Stimulated activated CD4-positive, alpha-beta T cell treated with anti-CD3 and anti-CD28 coated beads, Interleukin-12 subunit alpha, Interleukin-12 subunit beta, amount 100 ng/mL, for 24 hours (primary cell): ENCODE data around the gene PLRG1.

Experiments used
- DNase-seq, 2 experiments: peaks; one replicate each; pipeline ENCODE4 v3.0.0-alpha.2; 2020; ENCODE audit warnings: low read depth in 2 of 2

PLRG1 gene

DNA sequence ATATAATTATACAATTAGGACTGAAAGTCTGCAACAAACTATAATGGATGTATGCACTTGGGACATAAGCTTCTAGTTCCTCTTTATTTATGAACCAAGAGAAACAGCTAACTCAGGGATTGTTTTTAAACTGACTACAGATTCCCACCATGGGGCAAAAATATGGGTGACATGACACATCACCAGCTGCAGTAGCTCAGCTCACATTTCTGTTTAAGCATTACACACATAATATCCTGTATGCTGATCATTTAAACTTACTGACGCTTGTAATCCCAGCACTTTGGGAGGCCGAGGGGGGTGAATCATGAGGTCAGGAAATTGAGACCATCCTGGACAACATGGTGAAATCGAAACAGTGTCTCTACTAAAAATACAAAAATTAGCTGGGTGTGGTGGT is 24.1 kb upstream of the PLRG1 start:
- no peak for DNase-seq

DNA sequence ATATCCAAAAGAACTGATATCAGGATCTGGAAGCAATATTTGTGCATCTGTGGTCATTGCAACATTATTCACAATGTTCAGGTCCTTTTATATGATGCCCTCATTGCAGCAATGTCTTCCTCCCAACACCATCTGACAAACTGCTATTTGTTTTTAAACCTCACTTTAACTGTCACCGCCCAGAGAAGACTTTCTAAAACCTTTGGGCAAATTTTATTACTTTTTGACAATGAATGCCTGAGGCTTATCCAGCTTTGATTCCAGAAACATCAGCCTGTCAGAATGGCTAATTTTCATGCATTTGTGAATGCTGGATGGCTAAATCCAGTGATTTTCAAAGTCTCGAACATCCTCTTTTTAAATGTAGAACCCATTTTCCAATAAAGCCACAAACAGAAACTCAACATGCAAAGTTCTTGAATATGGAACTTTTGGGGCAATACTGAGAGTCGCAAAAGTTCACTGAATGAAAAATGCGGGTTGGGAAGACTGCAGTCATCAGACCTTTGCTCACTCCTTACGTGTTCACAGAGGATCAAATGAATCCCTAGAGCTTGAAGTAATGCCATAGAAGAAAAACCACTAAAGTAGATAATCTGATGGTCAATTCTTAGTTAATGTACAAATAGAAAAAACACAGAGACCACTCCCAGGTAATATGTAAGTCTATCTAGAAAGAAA is 23.1 kb upstream of the PLRG1 start:
- DNase-seq, result no peak

DNA sequence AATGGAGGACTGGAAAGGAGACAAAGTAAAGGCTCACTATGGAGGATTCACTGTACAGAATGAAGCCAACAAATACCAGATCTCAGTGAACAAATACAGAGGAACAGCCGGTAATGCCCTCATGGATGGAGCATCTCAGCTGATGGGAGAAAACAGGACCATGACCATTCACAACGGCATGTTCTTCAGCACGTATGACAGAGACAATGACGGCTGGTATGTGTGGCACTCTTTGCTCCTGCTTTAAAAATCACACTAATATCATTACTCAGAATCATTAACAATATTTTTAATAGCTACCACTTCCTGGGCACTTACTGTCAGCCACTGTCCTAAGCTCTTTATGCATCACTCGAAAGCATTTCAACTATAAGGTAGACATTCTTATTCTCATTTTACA is 19.4 kb upstream of the PLRG1 start:
- DNase-seq, result no peak

DNA sequence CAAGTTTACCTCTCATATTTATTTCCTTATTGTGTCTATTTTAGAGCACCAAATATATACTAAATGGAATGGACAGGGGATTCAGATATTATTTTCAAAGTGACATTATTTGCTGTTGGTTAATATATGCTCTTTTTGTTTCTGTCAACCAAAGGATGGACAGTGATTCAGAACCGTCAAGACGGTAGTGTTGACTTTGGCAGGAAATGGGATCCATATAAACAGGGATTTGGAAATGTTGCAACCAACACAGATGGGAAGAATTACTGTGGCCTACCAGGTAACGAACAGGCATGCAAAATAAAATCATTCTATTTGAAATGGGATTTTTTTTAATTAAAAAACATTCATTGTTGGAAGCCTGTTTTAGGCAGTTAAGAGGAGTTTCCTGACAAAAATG is 18.8 kb upstream of the PLRG1 start:
- no peak for DNase-seq

DNA sequence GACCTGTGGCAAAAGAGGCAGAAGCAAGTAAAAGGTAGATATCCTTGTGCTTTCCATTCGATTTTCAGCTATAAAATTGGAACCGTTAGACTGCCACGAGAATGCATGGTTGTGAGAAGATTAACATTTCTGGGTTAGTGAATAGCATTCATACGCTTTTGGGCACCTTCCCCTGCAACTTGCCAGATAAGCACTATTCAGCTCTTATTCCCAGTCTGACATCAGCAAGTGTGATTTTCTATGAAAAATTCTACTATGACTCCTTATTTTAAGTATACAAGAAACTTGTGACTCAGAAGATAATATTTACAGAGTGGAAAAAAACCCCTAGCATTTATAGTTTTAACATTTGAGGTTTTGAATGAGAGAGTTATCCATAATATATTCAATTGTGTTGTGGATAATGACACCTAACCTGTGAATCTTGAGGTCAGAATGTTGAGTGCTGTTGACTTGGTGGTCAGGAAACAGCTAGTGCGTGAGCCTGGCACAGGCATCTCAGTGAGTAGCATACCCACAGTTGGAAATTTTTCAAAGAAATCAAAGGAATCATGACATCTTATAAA is 16.5 kb upstream of the PLRG1 start:
- no peak for DNase-seq

DNA sequence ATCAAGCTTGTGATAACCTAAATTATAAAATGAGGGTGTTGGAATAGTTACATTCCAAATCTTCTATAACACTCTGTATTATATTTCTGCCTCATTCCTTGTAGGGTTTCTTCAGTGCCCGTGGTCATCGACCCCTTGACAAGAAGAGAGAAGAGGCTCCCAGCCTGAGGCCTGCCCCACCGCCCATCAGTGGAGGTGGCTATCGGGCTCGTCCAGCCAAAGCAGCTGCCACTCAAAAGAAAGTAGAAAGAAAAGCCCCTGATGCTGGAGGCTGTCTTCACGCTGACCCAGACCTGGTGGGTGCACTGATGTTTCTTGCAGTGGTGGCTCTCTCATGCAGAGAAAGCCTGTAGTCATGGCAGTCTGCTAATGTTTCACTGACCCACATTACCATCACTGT is 15.5 kb upstream of the PLRG1 start:
- DNase-seq, result no peak

DNA sequence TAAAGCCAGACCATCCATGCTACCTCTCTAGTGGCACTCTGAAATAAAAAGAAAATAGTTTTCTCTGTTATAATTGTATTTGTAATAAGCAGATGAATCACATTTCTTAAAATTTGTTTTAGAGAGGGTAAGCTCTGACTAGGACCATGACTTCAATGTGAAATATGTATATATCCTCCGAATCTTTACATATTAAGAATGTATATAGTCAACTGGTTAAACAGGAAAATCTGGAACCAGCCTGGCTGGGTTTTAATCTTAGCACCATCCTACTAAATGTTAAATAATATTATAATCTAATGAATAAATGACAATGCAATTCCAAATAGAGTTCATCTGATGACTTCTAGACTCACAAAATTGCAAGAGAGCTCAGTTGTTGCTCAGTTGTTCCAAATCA is 14.1 kb upstream of the PLRG1 start:
- no peak for DNase-seq

DNA sequence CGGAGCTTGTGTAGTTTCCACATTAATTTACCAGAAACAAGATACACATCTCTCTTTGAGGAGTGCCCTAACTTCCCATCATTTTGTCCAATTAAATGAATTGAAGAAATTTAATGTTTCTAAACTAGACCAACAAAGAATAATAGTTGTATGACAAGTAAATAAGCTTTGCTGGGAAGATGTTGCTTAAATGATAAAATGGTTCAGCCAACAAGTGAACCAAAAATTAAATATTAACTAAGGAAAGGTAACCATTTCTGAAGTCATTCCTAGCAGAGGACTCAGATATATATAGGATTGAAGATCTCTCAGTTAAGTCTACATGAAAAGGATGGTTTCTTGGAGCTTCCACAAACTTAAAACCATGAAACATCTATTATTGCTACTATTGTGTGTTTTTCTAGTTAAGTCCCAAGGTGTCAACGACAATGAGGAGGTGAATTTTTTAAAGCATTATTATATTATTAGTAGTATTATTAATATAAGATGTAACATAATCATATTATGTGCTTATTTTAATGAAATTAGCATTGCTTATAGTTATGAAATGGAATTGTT is 12.6 kb upstream of the PLRG1 start, which contains the start of gene FGB:
TSS of gene FGB (plus strand) at position 315 of the 558 bp plus-strand sequence. CDS start at position 323, 8 bp downstream.
- DNase-seq, result no peak

DNA sequence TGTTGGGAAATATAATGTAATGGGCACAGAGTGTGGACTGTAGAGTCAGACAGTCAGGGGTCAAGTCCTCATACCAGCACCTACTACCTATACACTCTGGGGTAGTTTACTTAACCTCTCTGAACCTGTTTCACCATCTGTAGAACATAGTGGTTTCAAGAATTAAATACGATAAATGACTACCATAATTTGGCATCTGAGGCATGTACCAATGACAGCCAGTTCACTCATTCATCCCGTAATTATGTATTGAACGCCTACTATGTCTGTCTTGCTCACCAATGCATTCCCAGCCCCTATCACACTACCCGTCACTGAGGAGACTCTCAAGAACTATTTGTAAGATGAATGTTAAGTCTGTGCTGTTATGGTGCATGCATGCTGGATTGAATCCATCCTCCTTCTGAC is 10.6 kb upstream of the PLRG1 start:
- DNase-seq, result no peak

DNA sequence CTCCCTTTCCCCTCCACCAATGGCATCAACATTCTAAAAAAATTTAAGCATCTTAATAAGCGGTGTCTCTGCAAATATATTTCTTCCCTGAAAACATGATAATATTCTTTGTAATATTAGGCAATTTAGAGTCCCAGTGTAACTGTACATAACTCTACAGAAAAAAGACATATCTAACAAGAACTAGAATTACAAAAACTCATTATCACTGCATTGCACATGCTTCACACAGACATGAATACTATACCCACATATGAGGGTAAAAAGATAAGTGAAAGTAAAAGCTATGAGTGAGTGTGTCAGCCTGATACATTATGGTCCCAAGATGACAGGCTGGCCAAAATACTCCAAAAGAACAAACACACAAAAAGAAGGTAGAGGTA is 10.2 kb upstream of the PLRG1 start:
- DNase-seq, result no peak

DNA sequence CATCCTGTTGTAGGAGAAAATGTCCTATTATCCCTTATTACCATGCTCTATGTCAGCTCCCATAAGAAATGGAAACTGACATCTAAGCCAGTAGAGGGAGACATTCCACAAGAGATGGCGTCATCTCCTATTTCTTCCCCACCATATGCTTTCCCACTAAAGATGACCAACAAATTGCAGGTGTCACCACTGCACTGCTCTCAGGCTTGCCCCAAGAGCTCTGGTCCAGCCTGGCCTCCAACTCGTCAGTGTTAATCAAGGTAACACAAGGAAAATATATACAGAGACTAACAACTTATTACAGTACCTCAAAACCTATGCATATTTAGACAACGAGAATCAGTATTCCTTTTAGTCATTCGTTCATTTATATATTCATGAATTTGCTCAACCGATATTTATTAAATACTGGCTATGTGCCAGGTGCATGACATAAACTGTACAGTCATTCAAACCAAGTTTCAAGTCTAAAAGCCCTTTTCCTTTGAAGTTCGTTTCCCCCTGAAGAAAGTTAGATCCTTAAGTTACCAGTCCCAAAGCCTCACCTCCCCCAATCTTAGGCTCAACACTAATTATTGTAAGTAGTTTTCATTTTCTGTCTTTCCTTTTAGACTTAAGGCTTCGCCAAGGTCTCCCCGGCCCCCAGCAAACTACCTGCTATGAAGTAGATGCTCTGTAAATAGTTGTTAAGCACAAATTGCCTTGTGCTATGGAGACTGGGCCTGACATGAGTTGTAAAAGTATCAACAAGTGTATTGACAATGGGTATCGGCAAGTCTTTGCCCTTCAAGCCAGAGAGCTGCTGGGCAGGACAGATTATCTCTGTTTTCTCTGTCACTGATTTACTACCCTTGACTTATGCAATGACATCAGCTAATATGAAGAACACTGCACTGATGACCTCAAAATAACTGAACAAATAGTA is 9.6 kb upstream of the PLRG1 start:
- no peak for DNase-seq

DNA sequence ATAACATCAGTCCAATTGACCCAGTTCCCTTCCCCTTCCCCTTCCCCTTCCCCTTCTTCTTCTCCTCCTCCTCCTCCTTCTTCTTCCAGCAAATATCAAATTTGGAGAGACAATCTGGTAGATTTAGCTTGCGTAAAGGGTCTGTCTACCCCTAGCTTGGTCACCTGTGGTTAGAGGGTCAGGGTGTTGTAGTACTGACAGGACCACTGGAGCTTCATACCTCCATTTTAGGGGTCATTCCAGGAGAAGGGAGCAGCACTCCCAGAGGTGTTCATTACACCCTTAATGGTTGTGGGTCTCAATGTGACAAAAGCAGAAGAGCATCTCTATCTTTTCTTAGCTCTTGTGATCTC is 8.9 kb upstream of the PLRG1 start:
- DNase-seq, result no peak

DNA sequence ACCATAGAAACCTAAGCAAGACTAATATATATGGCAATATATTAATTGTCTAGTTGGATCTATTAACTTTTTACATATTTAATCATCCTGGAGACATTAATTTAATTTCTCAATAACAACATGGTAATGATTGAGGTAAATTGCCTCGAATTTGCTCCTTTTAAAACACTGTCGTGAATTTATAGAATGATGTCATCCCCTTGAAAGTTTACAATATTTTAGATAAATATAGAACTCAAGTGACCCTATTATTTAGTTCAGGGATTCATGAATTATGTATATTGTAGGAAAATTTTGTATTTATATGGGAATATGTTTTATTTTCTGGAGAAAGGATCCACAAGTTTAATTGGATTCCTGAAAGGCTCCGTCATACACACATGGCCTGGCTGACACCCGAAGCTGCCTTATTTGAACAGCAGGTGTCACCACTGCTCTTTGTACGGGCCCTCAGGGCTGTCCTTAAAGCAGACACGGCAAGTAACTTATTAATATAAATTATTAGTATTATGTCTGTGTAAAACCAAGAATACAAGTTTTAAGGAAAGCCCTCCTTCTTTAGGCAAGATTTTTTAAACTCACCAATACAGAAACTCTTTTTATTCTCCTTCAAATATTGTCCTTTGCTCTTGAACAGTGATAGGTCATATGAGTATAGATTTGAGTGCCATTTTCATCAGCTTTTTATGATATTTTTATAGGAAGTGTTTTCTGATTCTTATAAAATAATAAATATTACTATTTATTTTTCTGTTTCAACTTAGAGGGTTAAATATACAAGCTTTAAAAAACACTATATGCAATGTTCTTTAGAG is 1.9 kb upstream of the PLRG1 start:
- peak; percentile 55 to 57 for DNase-seq

DNA sequence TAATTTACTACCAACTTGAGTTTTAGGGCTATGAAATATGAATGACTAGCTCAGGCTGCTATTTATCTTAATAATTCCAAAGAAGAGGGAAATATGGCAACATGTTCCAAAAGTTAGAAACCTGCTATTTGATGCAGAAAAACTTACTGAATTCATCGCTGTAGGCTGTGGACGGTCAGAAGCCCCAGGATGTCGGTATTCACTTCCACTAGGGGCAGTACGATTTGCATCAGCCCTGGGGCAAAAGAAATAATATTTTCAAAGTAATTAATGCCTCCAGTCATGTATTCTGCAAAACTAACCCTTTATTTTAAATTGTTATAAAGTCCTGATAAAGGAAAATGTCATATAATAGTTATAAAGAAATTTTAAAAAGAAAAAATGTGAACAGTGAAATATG is 4.5 kb downstream of the PLRG1 start:
- DNase-seq, result no peak

DNA sequence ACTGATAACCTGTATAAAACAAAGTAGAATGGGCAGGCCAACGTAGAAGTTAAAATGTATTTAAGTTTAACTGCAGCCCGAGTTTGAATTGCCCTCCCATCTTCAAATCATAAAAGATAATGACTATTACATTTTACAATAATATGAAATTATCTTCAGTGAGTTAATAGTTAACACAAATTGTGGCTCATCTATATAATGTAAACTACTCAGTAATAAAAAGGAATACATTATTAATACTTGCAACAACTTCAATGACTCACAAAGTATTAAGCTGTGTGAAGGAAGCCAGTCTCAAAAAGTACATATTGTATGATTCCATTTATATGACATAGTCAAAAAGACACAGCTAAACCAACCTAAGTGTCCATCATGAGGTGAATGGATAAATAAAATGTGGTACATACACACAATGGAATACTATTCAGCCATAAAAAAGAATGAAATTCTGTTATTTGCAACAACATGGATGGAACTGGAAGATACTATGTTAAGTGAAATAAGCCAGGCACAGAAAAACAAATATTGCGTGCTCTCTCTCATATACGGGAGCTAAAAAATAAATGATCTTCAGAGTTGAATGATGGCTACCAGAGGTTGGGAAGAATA is 7.8 kb downstream of the PLRG1 start:
- no peak for DNase-seq

DNA sequence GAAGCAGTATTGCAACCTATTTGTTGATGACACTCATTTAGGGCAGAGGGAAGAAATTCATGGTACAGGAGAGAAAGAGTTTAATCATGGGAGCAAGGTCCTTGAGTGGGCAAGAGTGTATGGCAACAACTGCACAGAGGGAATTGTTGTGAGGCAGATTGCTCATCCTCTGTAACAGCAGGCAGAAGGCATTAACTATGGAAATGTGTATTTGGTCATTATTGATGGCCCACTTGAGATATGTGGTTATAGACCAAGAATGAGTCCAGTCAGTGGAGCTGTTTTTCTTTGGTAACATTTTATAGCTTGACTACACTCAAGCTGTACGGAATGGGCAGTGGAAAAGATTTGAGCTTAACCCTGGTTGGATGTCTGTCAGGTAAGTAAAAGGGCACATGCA is 15.9 kb downstream of the PLRG1 start:
- no peak for DNase-seq

DNA sequence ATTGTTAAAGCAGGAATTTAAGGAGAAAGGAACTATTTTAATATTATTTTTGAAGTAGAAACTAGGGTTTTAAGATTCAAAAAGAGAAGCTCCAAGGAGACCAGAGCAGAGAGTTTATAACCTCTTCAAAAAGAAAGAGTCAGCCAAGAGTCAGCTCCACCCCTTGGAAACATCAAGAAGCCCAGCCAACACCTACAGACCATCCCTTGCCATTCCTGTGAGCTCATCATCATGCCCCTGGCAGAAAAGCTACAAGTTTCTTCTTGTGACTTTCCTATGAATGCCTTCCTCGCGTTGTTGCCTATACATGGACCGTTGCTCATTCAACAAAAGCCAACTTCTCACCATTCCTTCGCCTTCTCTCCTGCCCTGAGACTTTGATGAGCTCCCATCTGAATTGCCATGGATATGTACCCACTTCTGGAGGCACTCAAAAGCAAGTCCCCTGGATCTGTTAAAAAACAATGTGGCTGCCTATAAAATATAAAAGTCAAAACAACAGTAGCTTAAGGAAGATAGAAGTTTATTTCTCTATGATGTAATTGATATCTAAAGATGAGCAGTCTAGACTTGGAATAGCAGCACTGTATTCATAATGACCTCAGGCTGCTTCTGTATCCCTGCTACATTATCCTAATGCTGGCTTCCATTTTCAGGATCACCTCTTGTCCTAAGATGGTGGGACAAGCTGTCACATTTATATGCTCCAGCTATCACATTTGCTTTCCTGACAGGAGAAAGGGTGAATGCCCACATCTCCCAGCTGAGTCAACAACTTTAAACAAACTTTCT is 20.3 kb downstream of the PLRG1 start:
- no peak for DNase-seq

DNA sequence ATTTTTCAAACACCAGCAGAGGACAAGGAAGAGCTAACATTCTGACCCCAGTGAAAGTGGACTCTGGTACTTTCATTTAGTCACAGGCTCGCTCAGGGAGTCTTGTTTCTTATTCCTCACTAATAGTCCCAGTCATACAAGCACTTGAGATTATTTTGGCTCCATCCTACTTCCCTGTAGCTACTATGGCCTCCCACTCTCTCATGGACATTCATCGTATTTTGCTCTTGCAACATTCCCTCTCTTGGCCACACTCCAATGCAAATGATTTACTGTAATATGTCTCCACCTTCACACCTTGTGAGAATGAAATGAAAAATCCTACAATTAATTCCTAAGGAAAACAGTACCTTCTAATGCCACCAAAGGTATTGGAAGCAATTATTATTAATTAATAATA is 21.3 kb downstream of the PLRG1 start:
- DNase-seq, result no peak

DNA sequence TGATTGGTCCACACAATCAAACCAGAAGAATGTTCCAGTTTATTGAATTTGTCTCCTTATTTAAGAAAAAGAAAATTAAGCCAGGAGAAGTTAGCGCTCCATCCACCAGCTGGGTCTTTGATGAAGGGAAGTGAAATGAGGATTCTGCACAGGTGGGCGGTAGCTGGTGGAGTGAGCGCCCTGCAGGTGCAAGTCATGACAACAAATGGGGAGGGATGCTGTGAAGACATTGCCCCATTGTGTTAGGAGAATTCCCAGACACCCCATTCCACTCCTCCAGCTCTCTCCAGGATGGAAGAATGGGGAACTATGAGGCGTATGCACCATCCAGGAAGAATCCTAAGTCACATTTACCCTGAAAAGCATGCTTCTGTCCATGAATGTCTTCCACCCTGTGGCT is 22.9 kb downstream of the PLRG1 start:
- DNase-seq, result no peak

DNA sequence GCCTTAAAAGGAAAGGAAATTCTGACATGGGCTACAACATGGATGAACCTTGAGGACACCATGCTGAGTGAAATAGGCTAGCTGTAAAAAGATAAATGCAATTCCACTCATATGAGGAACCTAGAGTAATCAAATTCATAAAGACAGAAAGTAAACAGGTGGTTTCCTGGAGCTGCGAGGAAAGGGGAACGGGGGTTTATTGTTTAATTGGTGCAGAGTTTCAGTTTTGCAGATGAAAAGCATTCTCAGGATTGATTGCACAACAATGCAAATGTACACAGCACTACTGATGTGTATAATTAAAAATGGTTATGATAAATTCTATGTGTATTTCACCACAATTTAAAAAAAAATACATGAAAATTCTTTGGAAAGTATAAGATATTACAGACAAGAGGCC is 24.0 kb downstream of the PLRG1 start:
- no peak for DNase-seq

DNA sequence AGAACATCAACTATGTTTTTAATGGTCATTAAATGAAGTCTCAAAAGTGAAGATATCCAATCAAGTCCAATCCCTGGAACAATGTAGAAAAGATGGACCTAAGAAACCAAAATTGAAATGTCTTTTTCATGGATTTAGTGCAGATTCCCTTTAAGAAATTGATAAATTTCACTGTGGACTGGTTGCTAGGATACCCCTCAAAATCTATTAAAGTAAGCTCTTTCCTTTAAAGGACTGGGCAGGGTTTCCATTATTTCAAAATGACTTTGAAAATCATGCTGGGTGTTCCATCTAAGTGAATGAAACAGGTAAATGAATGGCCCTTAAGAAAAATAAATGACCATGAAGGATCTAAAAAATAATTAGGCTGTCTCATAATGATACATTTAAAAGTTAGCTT is 28.6 kb downstream of the PLRG1 start:
- no peak for DNase-seq
